Muscle of leg (tissue), 11 donors: ENCODE results near the gene ROS1. TPM values are rescaled to one million over a fixed set of nuclear protein-coding genes. Genes with fewer than 3 reads are reported as not detected.
"Not testable (repeated sequence)": the region's sequence is repeated elsewhere in the genome, so short reads cannot be mapped to it uniquely, and the experiment has no call there.

Experiments
- DNase-seq: peaks from one replicate; pipeline ENCODE4 v3.0.0; 2013
- H3K27ac ChIP-seq: one replicate; pipeline ENCODE4 v1.5.1; 2013; ENCODE audit warnings: mild to moderate bottlenecking, low read length, control low read depth
- H3K27me3 ChIP-seq: one replicate; pipeline ENCODE4 v1.6.1; 2013; ENCODE audit warnings: low read length; ENCODE audit not compliant: control insufficient read depth, insufficient read depth
- H3K36me3 ChIP-seq: one replicate; pipeline ENCODE4 v1.6.1; 2013; ENCODE audit warnings: low read length; ENCODE audit not compliant: control insufficient read depth, insufficient read depth
- H3K4me1 ChIP-seq: one replicate; pipeline ENCODE4 v1.6.1; 2013; ENCODE audit warnings: low read length; ENCODE audit not compliant: control insufficient read depth, insufficient read depth
- H3K4me3 ChIP-seq: one replicate; pipeline ENCODE4 v1.5.1; 2013; ENCODE audit warnings: low read length, control low read depth
- H3K9me3 ChIP-seq: replicated peaks from 2 replicates; pipeline ENCODE4 v1.6.1; 2013; ENCODE audit warnings: low read depth, low read length; ENCODE audit not compliant: control insufficient read depth
- WGBS: methylation state at CpG from one replicate; pipeline ENCODE4 v1.1.5; 2013; ENCODE audit warnings: missing lambda C conversion rate; ENCODE audit not compliant: insufficient coverage; 5-methylcytosine and 5-hydroxymethylcytosine counted together
- polyA plus RNA-seq, 8 donors: library from polyadenylated mRNA; unstranded; fragments of 120-200 nt; gene quantifications; one replicate each; pipeline versions ENCODE4 v1.2.1 to v1.2.3, GENCODE V29; 2013; ENCODE audit warnings: inconsistent platforms in 1 of 8, low replicate concordance in 1 of 8; ENCODE audit not compliant: insufficient read length in 8 of 8, insufficient read depth in 1 of 8
- total RNA-seq: library from RNA; stranded (reverse); fragments of 120-200 nt; gene quantifications from one replicate; pipeline ENCODE4 v1.2.4, GENCODE V29; 2013

ROS1 gene
- total and polyA plus RNA-seq, 9 donors: 0.04 to 0.50 (median 0.16) TPM

DNA sequence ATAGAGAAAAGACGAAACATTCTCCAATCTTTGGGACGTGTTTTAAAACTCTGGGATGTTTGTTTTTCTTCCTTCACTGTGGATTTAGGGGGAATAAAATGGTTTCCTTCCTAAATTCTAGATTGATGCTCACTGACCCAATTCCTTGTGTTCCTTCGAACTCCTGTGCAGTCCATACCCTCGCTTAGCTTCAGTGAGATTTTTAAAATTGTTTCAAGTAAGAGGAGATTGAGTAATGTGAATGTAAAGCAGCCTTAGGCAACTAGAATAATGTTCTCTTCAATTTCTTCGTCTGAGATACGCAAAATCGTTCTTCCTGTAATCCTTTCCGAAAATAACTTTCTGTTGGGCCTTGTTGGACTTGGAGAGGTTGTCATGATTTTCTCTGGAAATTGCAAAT, 162.9 kb downstream of the ROS1 start:
- peaks cover 15% of the 10 kb centered on the region for H3K4me1 ChIP-seq
- no peaks in the 10 kb centered on the region for H3K36me3 ChIP-seq
- no peaks in the 10 kb centered on the region for H3K9me3 ChIP-seq
- no peak overlapping the region for H3K4me3 ChIP-seq
- no CpG with 5 or more reads among the region's 8 CpGs for WGBS
- no peak for DNase-seq
- H3K27me3 ChIP-seq: peaks cover 41% of the 10 kb centered on the region
- no peak overlapping the region for H3K27ac ChIP-seq

DNA sequence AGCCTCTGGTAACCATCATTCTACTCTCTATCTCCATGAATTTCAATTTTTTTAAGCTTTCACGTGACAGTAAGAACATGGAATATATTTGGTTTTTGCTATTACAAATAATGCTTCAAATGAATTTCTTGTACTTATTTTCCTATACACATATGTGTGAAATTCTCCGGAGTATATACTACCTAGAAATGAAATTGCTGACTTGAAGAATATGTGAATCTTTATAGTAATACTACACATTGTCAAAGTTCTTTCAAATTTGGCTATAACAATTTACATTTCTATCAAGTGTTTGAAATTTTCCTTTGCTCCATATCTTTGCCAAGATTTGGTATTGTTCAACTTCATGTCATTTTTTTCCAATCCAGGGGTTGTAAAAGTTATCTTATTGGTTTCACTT, 172.0 kb downstream of the ROS1 start:
- no peak overlapping the region for H3K27ac ChIP-seq
- WGBS: no CpG with 5 or more reads among the region's 2 CpGs
- H3K27me3 ChIP-seq: no peaks in the 10 kb centered on the region
- H3K4me3 ChIP-seq: no peak overlapping the region
- no peaks in the 10 kb centered on the region for H3K4me1 ChIP-seq
- no peak for DNase-seq
- no peaks in the 10 kb centered on the region for H3K36me3 ChIP-seq
- H3K9me3 ChIP-seq: no peaks in the 10 kb centered on the region

DNA sequence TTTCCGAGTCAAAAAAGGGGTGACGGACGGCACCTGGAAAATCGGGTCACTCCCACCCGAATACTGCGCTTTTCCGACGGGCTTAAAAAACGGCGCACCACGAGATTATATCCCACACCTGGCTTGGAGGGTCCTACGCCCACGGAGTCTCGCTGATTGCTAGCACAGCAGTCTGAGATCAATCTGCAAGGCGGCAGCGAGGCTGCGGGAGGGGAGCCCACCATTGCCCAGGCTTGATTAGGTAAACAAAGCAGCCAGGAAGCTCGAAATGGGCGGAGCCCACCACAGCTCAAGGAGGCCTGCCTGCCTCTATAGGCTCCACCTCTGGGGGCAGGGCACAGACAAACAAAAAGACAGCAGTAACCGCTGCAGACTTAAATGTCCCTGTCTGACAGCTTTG, 180.8 kb downstream of the ROS1 start:
- DNase-seq, H3K27me3 ChIP-seq, H3K4me1 ChIP-seq, H3K9me3 ChIP-seq, H3K4me3 ChIP-seq, H3K27ac ChIP-seq, H3K36me3 ChIP-seq: not testable (repeated sequence)
- WGBS: 100% methylated on average over 1 of the region's 20 CpGs

DNA sequence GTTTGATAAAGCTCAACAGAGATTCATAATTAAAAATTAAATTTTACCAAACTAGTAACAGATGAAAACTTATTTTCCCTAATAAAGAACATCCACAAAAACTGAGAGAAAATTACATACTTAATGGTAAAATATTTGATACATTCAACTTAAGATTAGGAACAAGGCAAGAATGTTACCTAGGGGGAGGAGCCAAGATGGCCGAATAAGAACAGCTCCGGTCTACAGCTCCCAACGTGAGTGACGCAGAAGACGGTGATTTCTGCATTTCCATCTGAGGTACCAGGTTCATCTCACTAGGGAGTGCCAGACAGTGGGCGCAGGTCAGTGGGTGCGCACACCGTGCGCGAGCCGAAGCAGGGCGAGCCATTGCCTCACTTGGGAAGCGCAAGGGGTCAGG, 181.2 kb downstream of the ROS1 start:
- H3K27me3 ChIP-seq, H3K36me3 ChIP-seq, H3K9me3 ChIP-seq, DNase-seq, H3K4me1 ChIP-seq, H3K27ac ChIP-seq, H3K4me3 ChIP-seq: not testable (repeated sequence)
- no CpG with 5 or more reads among the region's 13 CpGs for WGBS

Other genes with a start within 250 kb of the ROS1 start
- 28.2 TPM for gene VGLL2, start 160.4 kb downstream of the ROS1 start, total RNA-seq
- gene VGLL2, start 160.4 kb downstream of the ROS1 start, polyA plus RNA-seq: 100 to 1,000 TPM in 6 of 8 donors, 10 to 100 TPM in 2; 68.5 to 126 (median 109) TPM
- gene DCBLD1, start 56.7 kb upstream of the ROS1 start, total RNA-seq: 6.8 TPM
- gene DCBLD1, start 56.7 kb upstream of the ROS1 start, polyA plus RNA-seq: 1 to 10 TPM; 5.3 to 7.5 (median 6.6) TPM
- gene GOPC, start 176.6 kb upstream of the ROS1 start, total RNA-seq: 37.7 TPM
- 10 to 100 TPM; 34.3 to 47.0 (median 42.2) TPM for gene GOPC, start 176.6 kb upstream of the ROS1 start, polyA plus RNA-seq
- gene NUS1, start 249.5 kb upstream of the ROS1 start, total RNA-seq: 8.8 TPM
- gene NUS1, start 249.5 kb upstream of the ROS1 start, polyA plus RNA-seq: 10 to 100 TPM; 15.7 to 28.0 (median 19.3) TPM